ENCODE measurements around the gene PPP6C. TPM values are rescaled to one million over a fixed set of nuclear protein-coding genes. Genes with fewer than 3 reads are reported as not detected.
"Not testable (repeated sequence)": the region's sequence is repeated elsewhere in the genome, so short reads cannot be mapped to it uniquely, and the experiment has no call there.

Gene PPP6C
- total RNA-seq, 1 experiment from 2014 or later = 40.7 TPM

DNA sequence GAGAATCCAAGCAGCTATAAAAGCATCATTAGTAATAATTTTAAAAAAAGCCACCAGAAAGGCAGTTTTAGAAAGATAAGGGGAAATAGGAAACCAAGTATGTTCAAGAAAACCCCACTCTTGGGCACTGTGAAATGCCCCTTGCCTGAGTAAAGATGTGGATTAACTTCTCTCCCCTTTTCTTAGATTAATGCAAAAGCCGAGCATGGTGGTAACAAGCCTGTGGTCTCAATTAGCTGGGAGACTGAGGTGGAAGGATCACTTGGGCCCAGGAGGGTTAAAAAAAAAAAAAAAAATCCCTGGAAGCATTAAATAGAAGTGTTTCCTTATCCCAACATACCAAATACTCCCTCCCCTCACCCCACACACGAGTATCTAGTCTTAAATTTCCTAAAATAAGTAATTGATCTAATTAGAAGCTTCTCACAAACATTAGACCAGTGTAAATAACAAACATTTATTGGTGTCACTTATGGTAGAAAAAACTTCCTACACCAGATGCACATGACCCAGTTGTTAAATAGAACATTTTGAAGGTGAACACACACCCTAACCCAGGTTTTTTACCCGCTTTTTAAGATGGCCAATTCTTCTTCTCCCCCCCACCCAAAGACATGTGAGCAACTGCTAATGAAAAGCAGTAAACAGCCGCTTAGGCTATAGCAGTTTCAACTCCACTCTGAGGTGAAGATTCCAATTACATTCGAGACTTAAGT is 46.4 kb upstream of the PPP6C start:
- peak overlapping the region; percentile 79 for H3K4me3 Mint-ChIP-seq (ENCODE audit: unreplicated experiment)
- TF ChIP-seq, protein P1, sequence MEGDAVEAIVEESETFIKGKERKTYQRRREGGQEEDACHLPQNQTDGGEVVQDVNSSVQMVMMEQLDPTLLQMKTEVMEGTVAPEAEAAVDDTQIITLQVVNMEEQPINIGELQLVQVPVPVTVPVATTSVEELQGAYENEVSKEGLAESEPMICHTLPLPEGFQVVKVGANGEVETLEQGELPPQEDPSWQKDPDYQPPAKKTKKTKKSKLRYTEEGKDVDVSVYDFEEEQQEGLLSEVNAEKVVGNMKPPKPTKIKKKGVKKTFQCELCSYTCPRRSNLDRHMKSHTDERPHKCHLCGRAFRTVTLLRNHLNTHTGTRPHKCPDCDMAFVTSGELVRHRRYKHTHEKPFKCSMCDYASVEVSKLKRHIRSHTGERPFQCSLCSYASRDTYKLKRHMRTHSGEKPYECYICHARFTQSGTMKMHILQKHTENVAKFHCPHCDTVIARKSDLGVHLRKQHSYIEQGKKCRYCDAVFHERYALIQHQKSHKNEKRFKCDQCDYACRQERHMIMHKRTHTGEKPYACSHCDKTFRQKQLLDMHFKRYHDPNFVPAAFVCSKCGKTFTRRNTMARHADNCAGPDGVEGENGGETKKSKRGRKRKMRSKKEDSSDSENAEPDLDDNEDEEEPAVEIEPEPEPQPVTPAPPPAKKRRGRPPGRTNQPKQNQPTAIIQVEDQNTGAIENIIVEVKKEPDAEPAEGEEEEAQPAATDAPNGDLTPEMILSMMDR (IDR thresholded peaks at IDR 0.05; ENCODE audit: unreplicated experiment) = no peak
- CTCF ChIA-PET = interaction anchor here (1.1 kb wide), 1 partner anchor 127 kb away, joined by 4 read pairs; no protein-coding TSS in a partner anchor
- intact Hi-C loops (cut with micrococcal nuclease) = no loop called here
- no peaks in the 10 kb centered on the region for H3K9me3 Mint-ChIP-seq (ENCODE audit: unreplicated experiment)
- POLR2A ChIA-PET = interaction anchor here (0.6 to 12.2 kb wide), 5 partner anchors 25 to 249 kb away, joined by 3 to 138 read pairs (median 3); partner anchors contain the start of genes GAPVD1 and RABEPK
- peak overlapping the region; percentile 36 for H3K27ac Mint-ChIP-seq (ENCODE audit: low read depth, unreplicated experiment)
- H3K36me3 Mint-ChIP-seq (ENCODE audit: insufficient read depth, unreplicated experiment) = peaks cover 83% of the 10 kb centered on the region
- H3K4me1 Mint-ChIP-seq (ENCODE audit: insufficient read depth, unreplicated experiment) = peaks cover 37% of the 10 kb centered on the region
- BruUV-seq (replicated peaks) = no TSS peak
- no peak for DNase-seq (ENCODE audit: unreplicated experiment)
- H3K27me3 Mint-ChIP-seq (ENCODE audit: insufficient read depth, unreplicated experiment) = no peaks in the 10 kb centered on the region

DNA sequence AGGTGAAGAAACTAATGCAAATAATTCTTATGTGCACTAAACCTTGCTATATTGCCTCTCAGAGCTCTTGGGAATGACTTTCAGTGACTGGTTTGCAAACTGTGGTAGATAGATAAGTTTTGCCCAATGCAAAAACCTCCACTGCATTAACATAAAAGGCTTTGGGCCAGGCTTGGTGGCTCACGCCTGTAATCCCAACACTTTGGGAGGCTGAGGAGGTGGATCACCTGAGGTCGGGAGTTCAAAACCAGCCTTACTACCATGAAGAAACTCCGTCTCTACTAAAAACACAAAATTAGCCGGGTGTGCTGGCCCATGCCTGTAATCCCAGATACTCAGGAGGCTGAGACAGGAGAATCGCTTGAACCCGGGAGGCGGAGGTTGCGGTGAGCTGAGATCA is 44.5 kb upstream of the PPP6C start:
- H3K27me3 Mint-ChIP-seq (ENCODE audit: insufficient read depth, unreplicated experiment); BruUV-seq (replicated peaks); DNase-seq (ENCODE audit: unreplicated experiment); intact Hi-C loops (cut with micrococcal nuclease); H3K9me3 Mint-ChIP-seq (ENCODE audit: unreplicated experiment); H3K27ac Mint-ChIP-seq (ENCODE audit: low read depth, unreplicated experiment); H3K4me3 Mint-ChIP-seq (ENCODE audit: unreplicated experiment): not testable (repeated sequence)
- peaks cover 36% of the 10 kb centered on the region for H3K4me1 Mint-ChIP-seq (ENCODE audit: insufficient read depth, unreplicated experiment)
- ChIA-PET POLR2A (interaction anchor here (0.6 to 12.2 kb wide), 6 partner anchors 9 to 373 kb away, joined by 3 to 138 read pairs (median 3); partner anchors contain the start of gene RABEPK), CTCF (interaction anchor here (1.2 kb wide), 1 partner anchor 92 kb away, joined by 3 read pairs; no protein-coding TSS in a partner anchor)
- peaks cover 78% of the 10 kb centered on the region for H3K36me3 Mint-ChIP-seq (ENCODE audit: insufficient read depth, unreplicated experiment)

DNA sequence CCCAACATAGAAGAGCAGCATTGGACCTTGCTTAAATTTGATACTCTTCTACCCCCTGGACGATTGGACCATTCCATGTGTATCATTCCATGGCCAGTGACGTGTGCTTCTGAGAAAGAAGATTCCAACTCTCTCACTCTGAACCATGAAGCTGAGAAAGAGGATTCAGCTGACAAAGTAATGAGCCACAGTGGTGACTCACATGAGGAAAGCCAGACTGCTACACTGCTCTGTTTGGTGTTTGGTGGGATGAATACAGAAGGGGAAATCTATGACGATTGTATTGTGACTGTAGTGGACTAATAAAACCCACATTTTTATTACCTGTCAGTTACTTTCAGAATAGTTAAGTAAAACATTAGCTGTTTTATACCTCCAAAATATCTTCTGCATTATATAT is 44.1 kb upstream of the PPP6C start:
- DNase-seq (ENCODE audit: unreplicated experiment) = peak; percentile 72
- H3K4me1 Mint-ChIP-seq (ENCODE audit: insufficient read depth, unreplicated experiment) = peaks cover 31% of the 10 kb centered on the region
- BruUV-seq (replicated peaks) = no TSS peak
- intact Hi-C loops (cut with micrococcal nuclease) = no loop called here
- H3K36me3 Mint-ChIP-seq (ENCODE audit: insufficient read depth, unreplicated experiment) = peaks cover 74% of the 10 kb centered on the region
- ChIA-PET CTCF (no interaction called here), POLR2A (interaction anchor here (0.6 to 12.2 kb wide), 4 partner anchors 10 to 45 kb away, joined by 3 to 138 read pairs (median 6); partner anchors contain the start of gene RABEPK)
- H3K9me3 Mint-ChIP-seq (ENCODE audit: unreplicated experiment) = no peaks in the 10 kb centered on the region
- TF ChIP-seq, protein P1 (IDR thresholded peaks at IDR 0.05; ENCODE audit: unreplicated experiment) = no peak
- no peaks in the 10 kb centered on the region for H3K27me3 Mint-ChIP-seq (ENCODE audit: insufficient read depth, unreplicated experiment)
- no peak overlapping the region for H3K27ac Mint-ChIP-seq (ENCODE audit: low read depth, unreplicated experiment)
- H3K4me3 Mint-ChIP-seq (ENCODE audit: unreplicated experiment) = no peak overlapping the region

DNA sequence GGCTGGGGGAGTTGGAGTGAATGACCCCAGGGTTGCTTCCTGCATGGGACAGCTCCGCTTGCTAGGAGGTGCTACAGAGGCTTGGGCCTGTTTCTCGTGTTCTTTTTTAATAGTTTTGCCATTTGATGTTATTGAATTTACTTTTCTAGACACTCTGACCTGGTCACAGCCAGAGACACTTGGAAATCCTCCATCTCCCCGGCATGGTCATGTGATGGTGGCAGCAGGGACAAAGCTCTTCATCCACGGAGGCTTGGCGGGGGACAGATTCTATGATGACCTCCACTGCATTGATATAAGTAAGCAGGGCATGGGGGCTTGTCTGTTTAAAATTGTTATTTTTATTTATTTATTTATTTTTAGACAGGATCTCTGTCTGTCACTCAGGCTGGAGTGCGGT is 38.2 kb upstream of the PPP6C start:
- Mint-ChIP-seq H3K27me3 (ENCODE audit: insufficient read depth, unreplicated experiment) (no peaks in the 10 kb centered on the region), H3K4me1 (ENCODE audit: insufficient read depth, unreplicated experiment) (no peaks in the 10 kb centered on the region), H3K36me3 (ENCODE audit: insufficient read depth, unreplicated experiment) (peaks cover 50% of the 10 kb centered on the region), H3K4me3 (ENCODE audit: unreplicated experiment) (no peak overlapping the region), H3K9me3 (ENCODE audit: unreplicated experiment) (no peaks in the 10 kb centered on the region), H3K27ac (ENCODE audit: low read depth, unreplicated experiment) (no peak overlapping the region)
- TF ChIP-seq, protein P1 (IDR thresholded peaks at IDR 0.05; ENCODE audit: unreplicated experiment) = no peak
- no TSS peak for BruUV-seq (replicated peaks)
- POLR2A ChIA-PET = interaction anchor here (0.7 to 2.0 kb wide), 3 partner anchors 10 to 1540 kb away, joined by 3 to 4 read pairs (median 3); no protein-coding TSS in a partner anchor
- DNase-seq (ENCODE audit: unreplicated experiment) = no peak
- intact Hi-C loops (cut with micrococcal nuclease) = no loop called here
- CTCF ChIA-PET = interaction anchor here (0.7 kb wide), 1 partner anchor 1255 kb away, joined by 3 read pairs; no protein-coding TSS in a partner anchor

DNA sequence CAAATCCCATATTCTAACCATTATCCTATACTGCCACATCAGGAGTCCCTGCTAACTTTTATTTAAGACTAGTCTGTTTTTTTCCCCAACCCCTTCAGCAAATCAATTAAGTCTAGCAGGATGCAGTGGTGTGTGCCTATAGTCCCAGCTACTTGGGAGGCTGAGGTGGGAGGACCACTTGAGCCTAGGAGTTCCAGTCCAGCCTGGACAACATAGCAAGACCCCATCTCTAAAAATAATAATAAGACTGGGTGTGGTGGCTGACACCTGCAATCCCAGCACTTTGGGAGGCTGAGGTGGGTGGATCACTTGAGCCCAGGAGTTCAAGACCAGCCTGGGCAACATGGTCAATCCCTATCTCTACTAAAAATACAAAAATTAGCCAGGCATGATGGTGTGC is 35.3 kb upstream of the PPP6C start:
- H3K27ac Mint-ChIP-seq (ENCODE audit: low read depth, unreplicated experiment); H3K9me3 Mint-ChIP-seq (ENCODE audit: unreplicated experiment); H3K27me3 Mint-ChIP-seq (ENCODE audit: insufficient read depth, unreplicated experiment); H3K4me3 Mint-ChIP-seq (ENCODE audit: unreplicated experiment); BruUV-seq (replicated peaks); DNase-seq (ENCODE audit: unreplicated experiment); intact Hi-C loops (cut with micrococcal nuclease); H3K4me1 Mint-ChIP-seq (ENCODE audit: insufficient read depth, unreplicated experiment): not testable (repeated sequence)
- peaks cover 53% of the 10 kb centered on the region for H3K36me3 Mint-ChIP-seq (ENCODE audit: insufficient read depth, unreplicated experiment)
- ChIA-PET CTCF (interaction anchor here (0.6 to 0.7 kb wide), 2 partner anchors 13 to 454 kb away, joined by 3 read pairs; partner anchors contain the start of gene NR6A1), POLR2A (interaction anchor here (0.6 to 1.4 kb wide), 4 partner anchors 14 to 100 kb away, joined by 3 to 6 read pairs (median 4); no protein-coding TSS in a partner anchor)

Data from MCF 10A (cell line).